ENCODE results near the gene PDLIM1. TPM values are rescaled to one million over a fixed set of nuclear protein-coding genes. Genes with fewer than 3 reads are reported as not detected.

The PDLIM1 gene
- total RNA-seq, 2 experiments from 2014 or later: 0.44 to 0.78 TPM

Other genes starting within 250 kb of the PDLIM1 start
- gene CYP2C8, start 221.5 kb downstream of the PDLIM1 start, total RNA-seq: under 1 TPM; 0.15 to 0.21 TPM
- gene ACSM6, start 96.8 kb downstream of the PDLIM1 start, total RNA-seq: not detected